ENCODE measurements around the gene MST1R.
"Not testable (repeated sequence)": the region's sequence is repeated elsewhere in the genome, so short reads cannot be mapped to it uniquely, and the experiment has no call there.

DNA sequence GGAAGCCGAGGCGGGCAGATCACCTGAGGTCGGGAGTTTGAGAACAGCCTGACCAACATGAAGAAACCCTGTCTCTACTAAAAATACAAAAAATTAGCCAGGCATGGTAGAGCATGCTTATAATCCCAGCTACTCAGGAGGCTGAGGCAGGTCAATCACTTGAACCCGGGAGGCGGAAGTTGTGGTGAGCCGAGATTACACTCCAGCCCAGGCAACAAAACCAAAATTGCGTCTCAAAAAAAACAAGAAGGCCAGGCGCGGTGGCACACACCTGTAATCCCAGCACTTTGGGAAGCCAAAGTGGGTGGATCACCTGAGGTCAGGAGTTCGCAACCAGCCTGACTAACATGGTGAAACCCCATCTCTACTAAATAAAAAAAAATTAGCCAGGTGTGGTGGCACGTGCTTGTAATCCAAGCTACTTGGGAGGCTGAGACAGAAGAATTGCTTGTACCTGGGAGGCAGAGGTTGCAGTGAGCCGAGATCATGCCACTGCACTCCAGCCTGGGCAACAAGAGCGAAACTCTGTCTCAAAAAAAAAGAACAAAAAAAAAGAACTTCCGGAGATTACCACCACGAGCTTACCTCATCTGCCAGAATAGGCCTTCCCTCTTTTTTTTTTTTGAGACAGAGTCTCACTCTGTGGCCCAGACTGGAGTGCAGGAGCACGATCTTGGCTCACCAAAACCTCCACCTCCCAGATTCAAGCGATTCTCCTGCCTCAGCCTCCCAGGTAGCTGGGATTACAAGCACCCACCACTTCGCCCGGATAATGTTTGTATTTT lies 14.3 kb upstream of the MST1R start:
- not testable (repeated sequence) for TF ChIP-seq CTCF, POLR2A (IDR thresholded peaks at IDR 0.05)

All from right lobe of liver (tissue), 4 donors.